EH (cell line): ENCODE results near the gene IQCH.

Source experiments
- DNase-seq: peaks from one replicate; pipeline ENCODE4 v3.0.0-alpha.2; 2015; ENCODE audit warnings: low read depth

IQCH gene

DNA sequence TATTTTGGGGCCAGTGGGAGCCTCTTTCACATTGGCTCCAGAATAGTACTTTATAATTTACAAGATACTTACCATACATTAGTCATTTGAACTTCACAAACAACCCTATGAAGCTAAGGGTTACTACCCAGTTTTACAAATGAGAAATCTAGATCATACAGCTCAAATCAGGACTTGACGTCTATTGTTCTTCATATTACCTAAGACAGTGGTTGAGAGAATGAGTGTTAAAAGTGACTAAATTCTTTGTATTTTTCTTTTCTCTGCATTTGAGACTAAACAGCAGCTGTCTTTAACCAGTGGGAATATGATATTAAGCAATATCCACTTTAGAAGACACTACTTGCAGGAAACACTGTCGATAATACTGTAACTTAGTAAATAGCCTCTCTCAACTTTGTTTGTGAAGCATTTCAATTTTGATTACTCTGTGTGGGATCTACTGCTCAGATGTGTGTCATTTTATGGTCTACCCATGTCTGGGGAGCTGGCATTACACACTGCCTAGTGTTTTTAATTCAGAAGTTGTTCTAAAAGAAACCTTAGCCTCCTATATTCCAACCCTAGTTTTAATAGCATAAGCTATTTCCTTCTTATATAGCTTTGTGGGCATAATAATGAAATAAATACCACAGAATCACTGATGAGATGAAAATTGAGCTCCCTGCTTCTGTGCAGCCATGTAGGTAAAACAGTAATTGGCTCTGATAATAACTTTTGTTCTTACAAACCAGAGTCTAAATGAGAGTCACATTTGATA, 45.9 kb downstream of the IQCH start:
- no peak for DNase-seq

GRCh38 chr15:67303490-67304363, 49.1 kb downstream of the IQCH start:
- peak; percentile 47 for DNase-seq

DNA sequence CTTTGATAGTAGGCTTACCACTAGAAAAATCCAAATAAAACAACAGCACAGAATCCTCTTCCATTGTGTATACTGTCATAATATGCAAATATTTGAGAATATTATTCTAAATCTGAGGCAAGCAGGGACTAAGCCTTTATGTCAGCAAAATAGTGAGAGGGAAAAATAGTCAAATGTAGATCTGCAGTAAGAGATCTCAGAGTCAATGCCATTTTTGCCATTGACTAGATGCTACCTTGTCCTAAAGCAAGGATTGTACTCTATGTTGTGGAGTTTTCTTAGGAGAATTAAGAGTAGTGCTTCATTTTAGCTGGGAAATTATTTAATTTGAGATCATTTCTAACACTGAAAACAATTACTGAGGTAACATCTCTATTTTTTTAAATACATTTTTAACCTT, 50.2 kb downstream of the IQCH start:
- DNase-seq = no peak

DNA sequence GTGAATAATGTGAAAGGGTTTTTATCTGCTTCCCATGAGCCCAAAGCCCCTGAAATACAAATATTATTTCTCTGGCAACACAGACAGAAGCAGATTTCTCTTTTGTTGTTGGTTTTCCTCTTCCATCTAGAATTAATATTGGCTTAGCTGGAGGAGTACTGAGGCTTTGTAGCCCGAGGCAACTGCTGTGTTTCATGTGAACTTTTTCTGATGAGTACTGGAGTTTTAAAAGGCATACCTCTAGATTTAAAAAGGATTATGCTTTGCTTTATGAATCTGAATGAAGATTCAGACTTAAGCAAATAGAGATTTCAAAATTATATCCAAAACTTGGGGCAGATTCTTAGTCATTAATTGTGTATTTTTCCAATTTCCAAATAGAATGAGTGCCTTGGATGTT, 50.9 kb downstream of the IQCH start:
- DNase-seq = no peak

DNA sequence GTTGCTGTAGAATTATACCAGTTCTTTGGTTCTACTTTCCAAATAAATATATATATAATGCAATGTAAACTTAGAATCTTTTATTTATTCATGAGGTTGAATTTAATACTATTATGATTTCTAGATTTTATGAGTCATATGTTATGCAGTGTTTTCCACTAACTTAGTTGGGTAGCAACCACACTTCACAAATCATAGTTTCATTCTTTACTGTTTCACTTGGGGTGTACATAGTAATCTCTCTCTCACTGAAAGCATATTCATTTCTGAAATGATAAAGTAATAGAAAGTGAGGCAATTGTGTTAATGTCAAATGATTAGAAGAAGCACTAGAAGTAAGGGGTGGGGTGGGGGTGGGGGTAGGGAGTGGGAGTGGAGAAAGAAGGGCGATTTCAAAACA, 52.6 kb downstream of the IQCH start:
- DNase-seq = peak; percentile 16

- no peak for DNase-seq
Measured at GRCh38 chr15:67307889-67308597, 53.5 kb downstream of the IQCH start.

DNA sequence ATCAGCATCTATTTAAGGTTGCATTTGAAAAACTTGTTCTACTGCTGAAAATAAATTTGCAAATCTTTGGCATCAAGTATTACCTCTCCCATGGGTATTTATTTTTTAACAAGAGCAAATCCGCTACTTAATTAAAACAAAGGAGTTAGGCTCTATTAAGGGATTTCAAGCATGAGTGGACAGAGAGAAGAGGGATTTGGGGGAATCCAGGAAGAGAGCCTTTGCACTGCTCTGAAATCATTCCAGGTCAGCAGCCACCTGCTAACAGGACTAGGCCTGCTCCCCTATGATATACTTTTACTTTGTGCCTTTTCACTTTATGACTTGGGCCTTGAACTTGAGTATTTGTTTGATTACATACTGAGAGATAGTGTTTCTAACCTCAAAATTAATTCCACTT, 57.1 kb downstream of the IQCH start:
- DNase-seq = no peak

GRCh38 chr15:67319961-67320360, 65.4 kb downstream of the IQCH start:
- no peak for DNase-seq

- no peak for DNase-seq
Measured at GRCh38 chr15:67321352-67321751, 66.8 kb downstream of the IQCH start.

DNA sequence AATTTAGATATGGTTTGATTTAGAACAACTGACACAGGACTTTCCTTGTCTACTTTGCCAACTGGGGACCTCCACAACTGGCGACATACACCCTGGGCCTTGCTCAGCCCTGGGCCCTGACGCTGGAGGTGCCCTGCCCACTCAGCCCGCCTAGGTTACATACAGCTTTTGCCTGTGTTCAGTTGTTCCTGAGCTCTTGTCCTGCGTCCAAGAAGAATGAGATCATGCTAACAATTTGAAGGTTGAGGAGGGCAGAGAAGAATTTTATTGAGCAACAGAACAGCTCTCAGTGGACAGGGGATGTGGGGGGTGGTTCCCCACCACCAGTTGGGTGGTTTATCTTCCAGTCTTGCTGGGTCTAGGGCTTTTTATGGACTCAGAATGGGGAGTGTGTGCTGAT, 67.9 kb downstream of the IQCH start:
- peak; percentile 15 for DNase-seq

DNA sequence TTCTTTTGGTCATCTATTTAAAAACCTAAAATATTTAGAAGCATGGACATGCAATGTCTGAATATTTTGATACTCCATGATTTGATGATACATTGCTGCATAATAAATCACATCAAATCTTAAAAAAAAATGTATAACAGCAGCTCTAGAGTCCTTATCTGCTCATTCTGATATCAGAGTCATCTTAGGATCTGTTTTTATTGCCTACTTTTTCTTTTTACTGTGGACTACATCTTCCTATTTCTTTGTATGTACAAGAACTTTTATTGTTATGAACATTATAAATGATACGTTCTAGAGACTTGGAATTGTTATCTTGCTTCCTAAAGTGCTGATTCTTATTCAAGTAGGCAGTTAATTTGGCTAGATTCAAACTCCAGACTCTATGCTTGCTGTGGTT, 72.7 kb downstream of the IQCH start:
- no peak for DNase-seq

GRCh38 chr15:67327737-67328136, 73.2 kb downstream of the IQCH start:
- no peak for DNase-seq

DNA sequence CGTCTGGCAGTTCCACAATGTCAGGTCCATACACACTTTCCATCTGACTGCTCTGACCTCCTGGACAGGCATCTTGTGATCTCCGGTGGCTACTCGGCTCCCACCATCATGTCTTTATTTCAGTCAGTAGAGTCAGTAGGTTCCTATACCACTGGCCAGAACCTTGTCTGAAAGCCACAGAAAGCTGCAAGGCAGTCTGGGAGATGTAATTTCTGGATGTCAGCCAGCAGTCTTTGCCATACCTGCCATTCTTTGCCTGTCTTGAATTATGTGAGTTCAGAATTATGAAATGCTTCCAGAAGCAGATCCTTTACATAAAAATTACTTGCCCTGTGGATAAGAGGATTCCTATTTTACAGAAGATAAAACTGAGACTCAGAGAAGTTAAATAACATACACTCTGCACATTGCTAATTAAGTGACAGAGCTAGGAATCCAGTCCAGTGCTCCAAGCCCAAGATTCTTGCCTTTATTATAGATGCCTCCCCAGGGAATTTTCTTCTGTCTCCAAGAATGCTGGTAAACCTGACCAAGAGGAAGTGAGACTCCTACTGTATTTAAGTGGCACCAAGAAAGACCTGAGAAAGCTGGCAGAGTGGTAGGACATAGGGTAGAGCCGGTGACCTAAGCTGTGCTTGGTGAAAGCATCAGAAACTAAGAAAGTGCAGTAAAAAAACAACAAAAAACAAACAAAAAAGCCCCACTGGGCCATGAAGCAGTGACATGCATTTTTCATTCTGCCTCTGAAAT, 75.6 kb downstream of the IQCH start:
- DNase-seq = no peak

DNA sequence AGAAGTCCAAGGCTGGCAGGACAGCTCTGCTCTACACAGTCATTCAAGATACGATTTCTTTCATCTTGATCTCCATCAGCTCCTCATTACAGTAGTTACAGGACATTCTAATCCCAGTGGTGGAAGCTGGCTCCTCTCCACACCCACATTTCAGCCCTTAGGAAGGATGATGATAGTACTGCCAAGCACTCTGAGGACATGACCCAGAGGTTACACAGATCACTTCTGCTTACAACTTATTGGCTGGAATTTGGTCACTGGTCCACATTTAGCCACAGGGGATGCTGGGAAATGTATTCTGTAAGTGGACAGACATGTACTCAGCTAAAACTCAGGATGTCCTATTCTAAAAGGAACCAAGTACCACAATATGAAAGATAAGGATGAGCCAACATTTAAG, 77.1 kb downstream of the IQCH start:
- DNase-seq = peak; percentile 43

DNA sequence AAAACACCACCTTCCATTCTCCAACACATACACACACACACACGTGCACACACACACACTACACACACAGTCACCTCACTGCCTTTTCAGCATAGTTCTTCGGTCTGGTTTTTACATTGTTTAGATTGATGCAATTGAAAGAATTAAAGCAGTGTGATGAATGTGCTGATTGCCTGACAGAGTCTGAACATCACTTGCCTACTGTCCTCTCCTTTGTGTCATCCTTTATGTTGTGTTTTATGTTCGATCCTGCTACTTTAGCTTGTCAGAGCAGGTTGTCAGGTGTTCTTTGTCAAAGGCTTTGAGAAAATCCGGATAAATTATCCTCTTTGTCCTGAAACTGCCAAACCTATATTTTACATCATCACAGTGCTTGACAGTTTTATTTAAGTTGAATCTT, 80.4 kb downstream of the IQCH start:
- DNase-seq = no peak

- DNase-seq = no peak
Measured at GRCh38 chr15:67335534-67336222, 81.1 kb downstream of the IQCH start.

GRCh38 chr15:67340630-67341029, 86.0 kb downstream of the IQCH start:
- DNase-seq = no peak

DNA sequence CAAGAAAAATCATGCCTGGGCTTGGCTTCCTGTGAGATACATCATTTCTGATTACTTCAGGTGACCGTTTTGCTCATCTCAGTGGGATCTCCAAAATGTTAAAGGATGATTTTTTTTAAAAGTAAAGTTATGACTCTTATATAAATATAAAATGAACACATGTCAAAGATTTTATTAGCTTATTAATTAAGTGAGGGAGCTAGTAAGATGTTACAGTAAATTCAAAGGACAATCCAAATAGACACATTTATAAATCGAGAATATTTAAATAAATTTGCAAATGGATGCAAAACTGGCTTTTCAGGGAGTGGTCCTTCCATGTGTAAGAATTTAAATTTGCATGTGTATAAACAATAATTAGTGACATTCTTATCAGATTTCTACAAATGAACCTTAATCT, 87.0 kb downstream of the IQCH start:
- DNase-seq = no peak

- no peak for DNase-seq
Measured at GRCh38 chr15:67343206-67343605, 88.6 kb downstream of the IQCH start.

- no peak for DNase-seq
Measured at GRCh38 chr15:67349634-67350033, 95.0 kb downstream of the IQCH start.

- DNase-seq = no peak
Measured at GRCh38 chr15:67350042-67350441, 95.5 kb downstream of the IQCH start.
